Activated naive CD8-positive, alpha-beta T cell treated with anti-CD3 and anti-CD28 coated beads for 36 hours (primary cell): ENCODE data around the gene CCL13. TPM values are rescaled to one million over a fixed set of nuclear protein-coding genes. Genes with fewer than 3 reads are reported as not detected.
A peak's percentile ranks its signal among the peaks of the same experiment; 100 is the strongest.

Source experiments
- DNase-seq: peaks from one replicate; pipeline ENCODE4 v3.0.0; 2021
- H3K27ac Mint-ChIP-seq: one replicate; pipeline ENCODE4 v1.8.0; 2022; ENCODE audit warnings: mild to moderate bottlenecking, moderate library complexity, mixed read lengths
- H3K27me3 Mint-ChIP-seq: one replicate; pipeline ENCODE4 v1.8.0; 2022; ENCODE audit warnings: mild to moderate bottlenecking, mixed read lengths
- H3K36me3 Mint-ChIP-seq: one replicate; pipeline ENCODE4 v1.8.0; 2021; ENCODE audit warnings: mild to moderate bottlenecking, mixed read lengths
- H3K4me1 Mint-ChIP-seq: one replicate; pipeline ENCODE4 v1.8.0; 2021; ENCODE audit warnings: mixed read lengths
- H3K4me3 Mint-ChIP-seq: one replicate; pipeline ENCODE4 v1.8.0; 2022; ENCODE audit warnings: mild to moderate bottlenecking, moderate library complexity, mixed read lengths
- H3K9me3 Mint-ChIP-seq: one replicate; pipeline ENCODE4 v1.8.0; 2022; ENCODE audit warnings: mixed read lengths
- total RNA-seq, 2 experiments: library from RNA; stranded (reverse); gene quantifications; one replicate each; pipeline ENCODE4 v1.2.3, GENCODE V29; 2021

Gene CCL13
- total RNA-seq, 2 experiments from 2014 or later, result not detected

- Mint-ChIP-seq H3K4me1 (no peaks in the 10 kb centered on the region), H3K27me3 (peaks cover 18% of the 10 kb centered on the region), H3K4me3 (no peak overlapping the region), H3K27ac (no peak overlapping the region), H3K36me3 (no peaks in the 10 kb centered on the region), H3K9me3 (peaks cover 2% of the 10 kb centered on the region)
- no peak for DNase-seq
Measured at GRCh38 chr17:34351096-34351495, 5.2 kb upstream of the CCL13 start.

- DNase-seq, result no peak
- H3K27me3 Mint-ChIP-seq, result peaks cover 13% of the 10 kb centered on the region
- no peak overlapping the region for H3K27ac Mint-ChIP-seq
- H3K4me3 Mint-ChIP-seq, result no peak overlapping the region
- peaks cover 2% of the 10 kb centered on the region for H3K9me3 Mint-ChIP-seq
- H3K36me3 Mint-ChIP-seq, result no peaks in the 10 kb centered on the region
- no peaks in the 10 kb centered on the region for H3K4me1 Mint-ChIP-seq
Measured at GRCh38 chr17:34352191-34352590, 4.1 kb upstream of the CCL13 start.

DNA sequence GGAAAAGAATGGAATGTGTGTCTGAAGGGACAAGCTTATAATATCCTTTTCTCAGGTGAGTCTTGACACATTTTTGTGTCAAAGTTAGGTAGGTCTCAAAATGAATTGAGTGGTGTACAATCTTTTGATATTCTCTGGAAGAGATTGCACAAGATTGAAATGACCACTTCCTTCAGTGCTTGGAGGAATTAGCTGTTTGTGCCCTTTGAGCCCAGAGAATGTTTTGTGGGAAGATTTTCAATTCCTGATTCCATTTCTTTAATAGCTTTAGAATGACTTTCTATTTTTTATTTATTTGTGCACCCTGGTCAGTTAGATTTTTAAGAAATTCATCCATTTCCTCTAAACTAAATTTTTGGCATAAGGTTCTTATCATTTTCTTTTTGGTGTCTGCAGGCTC, 1.6 kb upstream of the CCL13 start:
- no peak for DNase-seq
- Mint-ChIP-seq H3K4me3 (no peak overlapping the region), H3K27me3 (peaks cover 13% of the 10 kb centered on the region), H3K4me1 (no peaks in the 10 kb centered on the region), H3K27ac (no peak overlapping the region), H3K9me3 (peaks cover 2% of the 10 kb centered on the region), H3K36me3 (no peaks in the 10 kb centered on the region)

DNA sequence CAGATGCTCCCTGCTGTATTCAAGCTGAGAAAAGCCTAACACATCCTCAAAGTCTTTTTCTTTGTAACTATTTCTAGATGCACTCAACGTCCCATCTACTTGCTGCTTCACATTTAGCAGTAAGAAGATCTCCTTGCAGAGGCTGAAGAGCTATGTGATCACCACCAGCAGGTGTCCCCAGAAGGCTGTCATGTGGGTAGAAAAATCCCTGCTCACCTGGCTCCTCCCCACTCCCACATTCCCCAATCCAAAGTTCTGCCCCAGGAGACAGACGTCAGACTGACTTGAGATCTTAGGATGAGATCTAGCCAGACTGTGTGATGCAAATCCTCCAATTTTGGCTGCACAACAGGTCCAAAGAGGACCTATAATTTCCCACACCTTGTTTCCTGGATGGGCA, 1.1 kb downstream of the CCL13 start:
- Mint-ChIP-seq H3K36me3 (no peaks in the 10 kb centered on the region), H3K4me3 (no peak overlapping the region), H3K9me3 (peaks cover 2% of the 10 kb centered on the region), H3K27me3 (peaks cover 5% of the 10 kb centered on the region), H3K4me1 (peaks cover 2% of the 10 kb centered on the region), H3K27ac (no peak overlapping the region)
- no peak for DNase-seq

GRCh38 chr17:34358631-34359030, 2.4 kb downstream of the CCL13 start:
- Mint-ChIP-seq H3K27ac (no peak overlapping the region), H3K9me3 (peaks cover 2% of the 10 kb centered on the region), H3K36me3 (no peaks in the 10 kb centered on the region), H3K4me3 (no peak overlapping the region), H3K4me1 (peaks cover 2% of the 10 kb centered on the region), H3K27me3 (peaks cover 4% of the 10 kb centered on the region)
- DNase-seq, result no peak

DNA sequence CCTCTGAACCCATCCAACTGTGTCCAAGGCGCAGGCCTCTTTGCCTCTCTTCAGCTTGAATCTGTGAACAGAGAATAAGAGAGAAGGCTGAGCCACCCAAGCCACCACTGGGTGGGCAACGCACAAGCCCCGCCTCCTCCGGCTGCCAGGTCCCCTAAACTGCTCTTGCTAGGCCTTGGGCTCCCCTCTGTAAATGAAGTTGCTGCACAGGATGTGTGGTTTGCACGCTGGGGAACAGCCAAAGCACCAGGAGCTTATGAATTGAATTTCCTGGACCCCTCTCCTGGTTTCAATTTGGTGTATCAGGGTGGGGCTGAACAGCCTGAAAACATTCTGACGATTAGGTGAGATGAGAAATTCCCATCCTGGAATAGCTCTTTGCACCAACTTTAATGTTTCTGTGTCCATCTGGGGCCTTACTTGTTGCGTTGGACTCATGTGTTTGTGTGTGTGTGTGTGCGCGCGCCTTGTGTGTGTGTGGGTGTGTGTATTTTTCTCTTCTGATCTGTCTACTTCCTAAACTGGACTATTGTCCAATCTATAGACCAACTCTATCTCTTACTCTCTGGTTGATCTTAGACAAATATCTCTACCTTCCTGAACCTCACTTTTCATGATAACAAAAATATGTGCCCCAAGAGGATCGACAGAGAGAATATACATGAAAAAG, 4.5 kb downstream of the CCL13 start:
- peaks cover 7% of the 10 kb centered on the region for H3K4me1 Mint-ChIP-seq
- peaks cover 9% of the 10 kb centered on the region for H3K27me3 Mint-ChIP-seq
- no peaks in the 10 kb centered on the region for H3K9me3 Mint-ChIP-seq
- no peaks in the 10 kb centered on the region for H3K36me3 Mint-ChIP-seq
- no peak overlapping the region for H3K4me3 Mint-ChIP-seq
- no peak for DNase-seq
- H3K27ac Mint-ChIP-seq, result no peak overlapping the region

DNA sequence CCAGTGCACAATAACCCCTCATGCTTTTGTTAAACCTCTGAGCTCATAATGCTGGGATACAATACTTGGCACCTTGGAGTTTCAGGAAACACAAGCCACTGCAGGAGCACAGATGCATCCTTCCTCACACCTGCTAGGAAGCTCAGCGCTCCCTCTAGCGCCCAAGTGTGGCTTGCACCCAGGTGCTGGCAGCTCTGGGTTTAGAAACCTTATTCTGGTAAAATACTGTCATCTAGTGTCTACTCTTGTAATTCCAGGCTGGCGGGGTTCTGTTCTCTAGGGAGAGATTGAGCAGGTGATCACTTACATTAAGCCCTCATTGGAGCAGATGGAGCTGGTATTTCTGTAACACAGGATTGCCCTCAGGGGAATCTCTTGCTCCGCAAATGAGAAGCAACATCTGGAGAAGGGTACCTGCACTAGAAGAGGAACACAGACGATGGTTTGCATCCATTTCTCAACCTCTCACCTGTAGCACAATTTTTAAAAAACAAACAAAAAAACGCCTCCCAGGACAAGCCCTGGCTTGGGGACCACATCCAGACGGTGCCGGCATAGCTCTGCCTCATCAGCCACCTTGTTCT, 5.3 kb downstream of the CCL13 start:
- Mint-ChIP-seq H3K4me1 (peaks cover 10% of the 10 kb centered on the region), H3K4me3 (no peak overlapping the region), H3K27ac (no peak overlapping the region), H3K36me3 (no peaks in the 10 kb centered on the region), H3K9me3 (no peaks in the 10 kb centered on the region), H3K27me3 (peaks cover 9% of the 10 kb centered on the region)
- DNase-seq, result peak; percentile 76

GRCh38 chr17:34363183-34363661, 6.9 kb downstream of the CCL13 start, which contains the start of gene CCL1:
CCL1 (minus strand) TSS chr17:34363233; CDS start chr17:34363161, 72 bp downstream.
- no peak for DNase-seq
- no peak within 1 kb of the TSS for H3K27ac Mint-ChIP-seq
- peaks cover 10% of the 10 kb centered on the region for H3K4me1 Mint-ChIP-seq
- H3K9me3 Mint-ChIP-seq, result no peaks in the 10 kb centered on the region
- H3K36me3 Mint-ChIP-seq, result no peaks in the 10 kb centered on the region
- H3K27me3 Mint-ChIP-seq, result peaks cover 17% of the 10 kb centered on the region
- no peak within 1 kb of the TSS for H3K4me3 Mint-ChIP-seq

- H3K4me3 Mint-ChIP-seq, result no peak overlapping the region
- H3K9me3 Mint-ChIP-seq, result no peaks in the 10 kb centered on the region
- no peak for DNase-seq
- H3K36me3 Mint-ChIP-seq, result no peaks in the 10 kb centered on the region
- peaks cover 17% of the 10 kb centered on the region for H3K27me3 Mint-ChIP-seq
- peaks cover 10% of the 10 kb centered on the region for H3K4me1 Mint-ChIP-seq
- H3K27ac Mint-ChIP-seq, result no peak overlapping the region
Measured at GRCh38 chr17:34364751-34365150, 8.5 kb downstream of the CCL13 start.

DNA sequence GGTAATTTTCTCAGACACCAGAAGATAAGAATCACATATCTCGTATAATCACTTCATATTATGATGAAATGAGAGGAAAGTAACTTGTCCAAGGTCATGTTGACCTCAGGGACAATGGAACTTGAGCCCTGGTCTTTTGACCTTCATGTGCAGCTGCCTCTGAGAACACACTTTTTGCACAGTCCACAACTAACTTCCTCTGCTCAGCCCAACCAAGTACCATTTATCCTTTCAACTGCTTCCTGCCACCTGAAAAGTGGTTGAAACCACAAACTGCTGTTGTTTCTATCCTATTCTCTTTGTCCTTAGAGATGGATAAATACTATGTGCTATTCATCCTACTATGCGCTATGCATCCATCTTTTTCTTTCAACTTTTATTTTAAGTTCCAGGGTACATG, 9.1 kb downstream of the CCL13 start:
- no peaks in the 10 kb centered on the region for H3K9me3 Mint-ChIP-seq
- H3K4me1 Mint-ChIP-seq, result peaks cover 12% of the 10 kb centered on the region
- DNase-seq, result no peak
- H3K27me3 Mint-ChIP-seq, result peaks cover 17% of the 10 kb centered on the region
- no peak overlapping the region for H3K27ac Mint-ChIP-seq
- no peaks in the 10 kb centered on the region for H3K36me3 Mint-ChIP-seq
- H3K4me3 Mint-ChIP-seq, result no peak overlapping the region

- H3K27me3 Mint-ChIP-seq, result peaks cover 17% of the 10 kb centered on the region
- H3K9me3 Mint-ChIP-seq, result no peaks in the 10 kb centered on the region
- peaks cover 17% of the 10 kb centered on the region for H3K4me1 Mint-ChIP-seq
- H3K36me3 Mint-ChIP-seq, result no peaks in the 10 kb centered on the region
- no peak overlapping the region for H3K4me3 Mint-ChIP-seq
- no peak overlapping the region for H3K27ac Mint-ChIP-seq
- no peak for DNase-seq
Measured at GRCh38 chr17:34366010-34366409, 9.7 kb downstream of the CCL13 start.

DNA sequence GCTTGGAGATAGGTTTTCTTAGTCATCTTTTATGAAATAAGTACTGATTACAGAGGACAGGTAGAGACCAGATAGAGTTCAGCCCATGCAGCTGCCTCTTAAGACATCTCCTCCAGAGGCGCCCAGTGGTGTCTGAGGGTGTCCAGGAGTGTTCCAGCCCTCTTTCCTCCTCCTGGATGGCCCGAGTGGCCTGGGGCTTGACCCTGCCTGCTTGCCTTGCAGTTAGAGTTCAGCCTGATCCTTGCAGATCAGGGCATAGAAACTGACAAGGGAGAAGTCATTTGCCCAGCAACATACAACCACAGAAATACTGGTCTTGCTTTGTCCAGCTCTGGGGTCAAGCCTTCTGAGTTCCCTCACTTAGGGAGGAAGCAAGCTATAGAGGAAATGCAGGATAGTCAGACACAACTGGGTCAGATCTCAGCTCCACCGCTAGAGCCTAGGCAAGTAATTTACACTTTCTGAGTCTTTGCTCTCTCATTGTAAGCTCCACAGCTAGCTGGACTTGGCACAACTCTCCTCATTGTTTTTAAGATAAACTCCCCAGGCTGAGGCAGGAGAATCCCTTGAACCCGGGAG, 10.3 kb downstream of the CCL13 start:
- Mint-ChIP-seq H3K4me1 (peaks cover 23% of the 10 kb centered on the region), H3K36me3 (no peaks in the 10 kb centered on the region), H3K27me3 (peaks cover 17% of the 10 kb centered on the region), H3K27ac (no peak overlapping the region), H3K4me3 (no peak overlapping the region), H3K9me3 (no peaks in the 10 kb centered on the region)
- no peak for DNase-seq

GRCh38 chr17:34367486-34368195, 11.4 kb downstream of the CCL13 start:
- Mint-ChIP-seq H3K27ac (no peak overlapping the region), H3K9me3 (no peaks in the 10 kb centered on the region), H3K36me3 (no peaks in the 10 kb centered on the region), H3K27me3 (peaks cover 17% of the 10 kb centered on the region), H3K4me1 (peaks cover 23% of the 10 kb centered on the region), H3K4me3 (no peak overlapping the region)
- DNase-seq, result no peak

- Mint-ChIP-seq H3K36me3 (no peaks in the 10 kb centered on the region), H3K9me3 (no peaks in the 10 kb centered on the region), H3K4me3 (no peak overlapping the region), H3K27me3 (peaks cover 17% of the 10 kb centered on the region), H3K4me1 (peaks cover 23% of the 10 kb centered on the region), H3K27ac (no peak overlapping the region)
- DNase-seq, result no peak
Measured at GRCh38 chr17:34368196-34368945, 12.1 kb downstream of the CCL13 start.
